Measurements from ENCODE around the gene DCAF10. TPM values are rescaled to one million over a fixed set of nuclear protein-coding genes. Genes with fewer than 3 reads are reported as not detected.
"Not testable (repeated sequence)": the region's sequence is repeated elsewhere in the genome, so short reads cannot be mapped to it uniquely, and the experiment has no call there.

Gene DCAF10
- total RNA-seq, 1 donor, result 24.2 TPM

DNA sequence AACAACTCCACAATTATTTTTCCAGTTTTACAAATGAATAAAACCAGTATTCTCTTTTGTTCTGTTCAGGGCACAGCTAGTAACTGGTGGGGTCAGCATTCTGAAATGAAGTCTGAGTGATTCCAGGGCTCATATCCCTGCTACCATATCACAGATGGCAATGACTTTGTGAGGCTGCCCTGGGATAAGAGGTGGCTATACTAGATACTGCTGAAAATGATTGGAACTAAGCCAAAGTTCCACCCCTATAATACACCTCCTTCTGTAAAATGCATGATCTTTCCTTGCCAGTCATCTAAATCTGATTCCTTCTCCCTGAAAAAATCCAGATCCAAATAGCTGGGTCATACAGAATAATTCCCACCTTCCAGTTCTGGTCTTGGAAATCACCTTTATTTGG lies 88.9 kb downstream of the DCAF10 start:
- no peak overlapping the region for H3K4me3 ChIP-seq (ENCODE audit: low read depth, low read length)
- TF ChIP-seq, protein P1, sequence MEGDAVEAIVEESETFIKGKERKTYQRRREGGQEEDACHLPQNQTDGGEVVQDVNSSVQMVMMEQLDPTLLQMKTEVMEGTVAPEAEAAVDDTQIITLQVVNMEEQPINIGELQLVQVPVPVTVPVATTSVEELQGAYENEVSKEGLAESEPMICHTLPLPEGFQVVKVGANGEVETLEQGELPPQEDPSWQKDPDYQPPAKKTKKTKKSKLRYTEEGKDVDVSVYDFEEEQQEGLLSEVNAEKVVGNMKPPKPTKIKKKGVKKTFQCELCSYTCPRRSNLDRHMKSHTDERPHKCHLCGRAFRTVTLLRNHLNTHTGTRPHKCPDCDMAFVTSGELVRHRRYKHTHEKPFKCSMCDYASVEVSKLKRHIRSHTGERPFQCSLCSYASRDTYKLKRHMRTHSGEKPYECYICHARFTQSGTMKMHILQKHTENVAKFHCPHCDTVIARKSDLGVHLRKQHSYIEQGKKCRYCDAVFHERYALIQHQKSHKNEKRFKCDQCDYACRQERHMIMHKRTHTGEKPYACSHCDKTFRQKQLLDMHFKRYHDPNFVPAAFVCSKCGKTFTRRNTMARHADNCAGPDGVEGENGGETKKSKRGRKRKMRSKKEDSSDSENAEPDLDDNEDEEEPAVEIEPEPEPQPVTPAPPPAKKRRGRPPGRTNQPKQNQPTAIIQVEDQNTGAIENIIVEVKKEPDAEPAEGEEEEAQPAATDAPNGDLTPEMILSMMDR (IDR thresholded peaks at IDR 0.05; ENCODE audit: insufficient read depth, low read depth, low read length), result no peak
- DNase-seq (ENCODE audit: low read depth), result no peak

DNA sequence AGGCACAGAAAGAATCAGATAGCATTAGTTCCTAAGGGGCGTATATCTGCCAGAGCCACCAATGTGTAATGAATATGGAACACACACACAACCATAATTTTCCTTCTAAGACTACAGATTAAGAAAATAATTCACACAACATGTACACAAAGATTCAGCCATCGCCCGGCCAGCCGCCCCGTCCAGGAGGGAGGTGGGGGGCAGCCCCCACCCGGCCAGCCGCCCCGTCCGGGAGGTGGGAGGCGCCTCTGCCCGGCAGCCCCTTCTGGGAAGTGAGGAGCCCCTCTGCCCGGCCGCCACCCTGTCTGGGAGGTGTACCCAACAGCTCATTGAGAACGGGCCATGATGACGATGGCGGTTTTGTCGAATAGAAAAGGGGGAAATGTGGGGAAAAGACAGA lies 90.4 kb downstream of the DCAF10 start:
- not testable (repeated sequence) for H3K4me3 ChIP-seq (ENCODE audit: low read depth, low read length); DNase-seq (ENCODE audit: low read depth)

DNA sequence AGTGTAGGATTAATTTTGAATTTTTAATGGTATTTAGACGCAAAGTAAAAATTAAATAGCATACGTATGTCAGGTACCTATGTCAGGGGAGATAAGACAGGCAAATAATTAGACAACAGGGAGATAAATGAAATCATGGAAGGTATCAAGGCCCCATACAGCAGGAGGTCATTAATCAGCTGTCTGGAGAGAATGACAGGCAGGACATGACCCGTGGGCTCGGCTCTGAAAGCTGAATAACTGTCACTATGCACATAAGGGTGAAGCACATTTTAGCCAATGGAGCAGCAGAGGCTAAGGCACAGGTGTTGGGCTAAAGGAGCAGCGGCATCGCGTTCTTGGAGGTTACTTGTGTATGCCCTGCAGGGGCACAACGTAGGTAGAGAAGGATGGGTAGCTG lies 91.5 kb downstream of the DCAF10 start:
- no peak overlapping the region for H3K4me3 ChIP-seq (ENCODE audit: low read depth, low read length)
- DNase-seq (ENCODE audit: low read depth), result no peak
- TF ChIP-seq, protein P1 (IDR thresholded peaks at IDR 0.05; ENCODE audit: insufficient read depth, low read depth, low read length), result no peak

DNA sequence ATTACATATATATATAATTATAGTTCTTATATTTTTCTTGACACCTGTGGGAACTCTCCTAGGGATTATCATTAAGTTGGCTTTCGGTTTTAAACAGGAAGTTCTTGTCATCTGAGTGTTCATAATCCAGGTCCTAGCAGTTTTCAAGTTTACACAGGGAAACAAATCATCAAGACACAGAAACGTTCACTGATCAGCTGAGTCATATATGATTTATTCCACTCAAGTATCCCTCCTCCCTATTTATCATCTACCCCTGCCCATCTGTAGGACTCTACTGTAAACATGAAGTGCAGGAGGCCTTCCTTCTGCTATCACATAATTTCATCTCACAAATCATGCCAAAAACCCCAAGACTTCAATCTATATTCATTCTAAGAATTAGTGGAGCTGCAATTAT lies 97.1 kb downstream of the DCAF10 start:
- TF ChIP-seq, protein P1 (IDR thresholded peaks at IDR 0.05; ENCODE audit: insufficient read depth, low read depth, low read length), result no peak
- peak; percentile 44 for DNase-seq (ENCODE audit: low read depth)
- no peak overlapping the region for H3K4me3 ChIP-seq (ENCODE audit: low read depth, low read length)

DNA sequence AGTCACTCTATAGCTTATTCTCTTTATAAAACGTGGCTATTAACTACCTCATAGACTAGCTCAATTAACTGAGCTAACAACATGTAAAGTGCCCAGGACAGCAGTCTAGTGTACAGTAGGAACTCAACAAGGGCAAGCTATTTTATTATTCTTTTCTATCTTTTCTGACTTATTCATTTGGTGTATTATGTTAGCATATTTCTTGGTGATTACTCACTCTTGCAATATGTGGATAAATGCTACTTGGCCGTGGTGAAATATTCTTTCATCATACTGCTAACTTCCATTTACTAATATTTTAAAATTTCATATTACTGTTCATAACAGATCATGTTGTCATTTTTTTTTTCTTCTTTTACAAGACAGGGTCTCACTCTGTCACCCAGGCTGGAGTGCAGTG lies 98.4 kb downstream of the DCAF10 start:
- no peak overlapping the region for H3K4me3 ChIP-seq (ENCODE audit: low read depth, low read length)
- peak; percentile 48 for DNase-seq (ENCODE audit: low read depth)
- TF ChIP-seq, protein P1 (IDR thresholded peaks at IDR 0.05; ENCODE audit: insufficient read depth, low read depth, low read length), result no peak

DNA sequence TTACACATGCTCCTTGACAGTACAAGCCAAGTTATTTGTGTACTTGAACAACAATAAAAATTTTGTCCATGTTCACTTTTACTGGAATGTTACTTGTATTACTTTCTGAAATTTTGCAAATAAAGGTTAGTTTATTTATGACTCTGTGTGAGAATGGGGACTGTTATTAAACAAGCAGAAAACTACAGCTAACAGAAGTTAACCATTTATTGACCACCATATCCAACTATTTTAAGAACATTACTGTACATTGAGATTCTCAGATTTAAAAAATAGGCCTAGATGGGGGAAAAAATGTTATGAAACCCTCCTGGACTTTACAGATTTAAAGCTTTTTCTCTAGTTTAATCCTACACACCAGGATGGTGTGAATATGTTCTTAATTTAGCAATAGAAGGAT lies 101.5 kb downstream of the DCAF10 start:
- TF ChIP-seq, protein P1 (IDR thresholded peaks at IDR 0.05; ENCODE audit: insufficient read depth, low read depth, low read length), result no peak
- no peak for DNase-seq (ENCODE audit: low read depth)
- no peak overlapping the region for H3K4me3 ChIP-seq (ENCODE audit: low read depth, low read length)

DNA sequence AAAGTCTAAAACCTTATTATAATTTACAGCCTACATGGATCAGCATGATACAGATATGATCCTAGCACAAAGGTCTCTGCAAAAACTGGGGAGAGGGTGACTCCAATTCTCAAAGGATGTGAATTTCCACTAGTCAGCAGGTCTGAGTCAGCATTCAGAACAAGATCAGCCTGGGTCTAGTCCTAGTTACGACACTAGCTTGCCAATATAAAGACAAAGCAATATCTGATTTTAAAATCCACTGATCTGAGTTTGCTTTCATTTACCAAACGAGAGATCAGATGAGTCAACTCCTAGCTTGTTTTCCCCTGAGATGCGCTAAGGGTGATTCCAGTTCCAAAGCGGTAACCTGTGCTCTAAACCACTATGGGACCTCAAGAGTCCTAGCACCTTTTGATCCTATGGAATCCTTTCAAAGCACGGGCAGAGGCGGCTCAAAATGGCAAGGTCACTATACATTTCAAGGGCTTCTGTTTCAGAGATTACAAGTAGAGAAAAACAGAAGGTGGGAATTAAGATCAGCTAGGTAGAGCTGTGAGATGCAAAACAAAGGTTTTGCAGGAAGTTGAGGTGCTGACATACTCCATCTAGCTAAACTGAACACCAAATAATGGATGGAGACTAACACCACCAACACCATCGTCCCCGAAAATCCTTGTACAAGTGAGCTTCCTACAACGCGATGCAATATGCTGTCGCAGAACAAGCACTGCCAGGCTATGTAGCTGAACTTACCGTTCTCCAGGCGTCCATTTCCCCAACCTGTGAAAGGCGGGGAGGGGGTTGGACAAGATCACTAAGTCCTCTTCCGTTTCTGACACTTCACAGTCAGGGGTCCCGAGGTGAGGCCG lies 102.4 kb downstream of the DCAF10 start:
- TF ChIP-seq, protein P1 (IDR thresholded peaks at IDR 0.05; ENCODE audit: insufficient read depth, low read depth, low read length), result no peak
- peak; percentile 62 for DNase-seq (ENCODE audit: low read depth)
- H3K4me3 ChIP-seq (ENCODE audit: low read depth, low read length), result peak overlapping the region; percentile 78

Measured in fibroblast of villous mesenchyme (primary cell).